ENCODE results near the gene GRIN2A.

The GRIN2A gene

DNA sequence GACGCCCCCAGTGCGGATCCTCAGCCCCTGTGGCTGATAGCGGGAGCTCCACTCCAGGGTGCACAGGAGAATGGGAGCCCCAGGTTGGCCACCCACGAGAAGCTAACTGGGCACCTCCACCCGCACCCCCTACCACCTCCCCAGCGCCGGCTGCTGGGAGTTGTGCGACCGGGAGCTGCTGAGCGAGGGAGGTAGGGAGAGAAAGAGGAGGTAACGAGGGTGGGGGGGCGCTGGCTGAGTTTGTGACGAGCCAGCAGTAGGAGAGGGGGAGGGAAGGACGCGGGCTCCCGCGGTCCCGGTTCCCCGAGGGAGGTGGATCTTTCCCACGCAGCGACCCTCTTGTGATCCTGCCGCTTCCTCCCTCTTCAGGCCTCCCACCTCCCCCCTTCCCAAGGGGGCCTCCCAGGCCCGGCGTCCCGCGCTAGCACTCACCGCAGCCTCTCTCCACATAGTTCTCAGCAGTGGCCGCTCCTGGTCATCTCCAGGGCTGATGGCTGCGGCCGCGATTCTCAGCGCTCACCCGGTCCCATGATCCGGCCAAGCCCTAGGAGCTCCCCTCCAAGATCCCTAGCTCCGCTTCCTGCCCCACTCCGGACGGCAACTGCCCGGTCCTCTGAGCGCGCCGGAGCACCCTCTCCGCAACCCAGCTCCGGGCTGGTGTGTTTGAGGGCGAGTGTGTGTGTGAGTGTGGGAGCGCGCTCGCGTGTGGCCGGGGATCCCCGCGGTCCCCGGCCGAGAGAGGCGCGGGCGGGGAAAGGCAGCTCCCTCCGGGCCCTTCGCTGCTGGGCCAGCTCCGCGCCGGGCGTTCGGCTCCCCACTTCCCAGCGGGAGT lies at the start of gene GRIN2A:
Gene GRIN2A (minus strand): TSS at position 207 of the 832 bp plus-strand sequence. CDS start 2,017 bp downstream, outside the sequence.
- DNase-seq, result no peak

GRCh38 chr16:10231563-10231962 lies 49.3 kb upstream of the GRIN2A start:
- DNase-seq, result no peak

DNA sequence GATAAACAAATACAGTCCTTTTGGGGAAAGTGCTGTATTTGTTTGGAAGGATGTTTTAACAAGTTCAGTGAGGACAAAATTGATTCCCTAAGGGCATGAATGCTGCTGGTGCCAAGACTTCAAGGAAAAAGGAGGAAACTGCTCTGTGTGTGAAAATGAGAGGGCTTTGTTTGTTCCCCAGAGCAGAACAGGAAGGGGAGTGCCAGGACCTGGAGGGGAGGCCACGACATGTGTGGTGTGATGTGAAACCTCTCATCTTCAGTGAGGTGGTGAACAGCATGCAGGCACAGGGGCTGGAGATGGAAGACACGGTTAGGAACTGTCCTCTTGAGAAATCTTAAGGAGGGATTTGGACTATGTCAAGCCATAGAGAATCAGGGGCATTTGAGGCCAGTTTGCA lies 46.6 kb upstream of the GRIN2A start:
- DNase-seq, result no peak

- DNase-seq, result no peak
These were observed 44.7 kb upstream of the GRIN2A start for GRCh38 chr16:10226987-10227306.

GRCh38 chr16:10226141-10226986 lies 44.1 kb upstream of the GRIN2A start:
- no peak for DNase-seq

GRCh38 chr16:10225653-10226052 lies 43.4 kb upstream of the GRIN2A start:
- no peak for DNase-seq

GRCh38 chr16:10224850-10225249 lies 42.6 kb upstream of the GRIN2A start:
- DNase-seq, result no peak

DNA sequence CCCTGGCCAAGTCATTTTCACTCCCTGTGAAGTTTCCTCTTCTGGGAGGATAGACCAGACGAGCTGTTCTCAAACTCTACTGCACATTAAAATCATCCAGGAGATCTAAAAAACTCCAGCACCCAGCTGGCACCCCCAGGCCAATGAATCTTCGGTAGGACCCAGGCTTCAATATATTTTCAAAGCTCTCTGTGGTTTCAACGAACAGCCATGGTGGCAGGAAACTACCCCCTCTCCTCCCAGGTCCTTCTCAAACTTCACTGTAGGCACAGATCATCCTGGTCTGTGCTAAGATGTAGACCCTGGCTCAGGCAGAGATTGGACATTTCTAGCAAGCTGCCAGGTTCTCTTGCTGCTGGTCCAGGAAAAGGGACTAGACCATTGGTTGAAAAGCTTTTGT lies 38.7 kb upstream of the GRIN2A start:
- DNase-seq, result no peak

GRCh38 chr16:10219742-10220141 lies 37.5 kb upstream of the GRIN2A start:
- DNase-seq, result no peak

- no peak for DNase-seq
These were observed 36.4 kb upstream of the GRIN2A start for GRCh38 chr16:10218490-10219206.

DNA sequence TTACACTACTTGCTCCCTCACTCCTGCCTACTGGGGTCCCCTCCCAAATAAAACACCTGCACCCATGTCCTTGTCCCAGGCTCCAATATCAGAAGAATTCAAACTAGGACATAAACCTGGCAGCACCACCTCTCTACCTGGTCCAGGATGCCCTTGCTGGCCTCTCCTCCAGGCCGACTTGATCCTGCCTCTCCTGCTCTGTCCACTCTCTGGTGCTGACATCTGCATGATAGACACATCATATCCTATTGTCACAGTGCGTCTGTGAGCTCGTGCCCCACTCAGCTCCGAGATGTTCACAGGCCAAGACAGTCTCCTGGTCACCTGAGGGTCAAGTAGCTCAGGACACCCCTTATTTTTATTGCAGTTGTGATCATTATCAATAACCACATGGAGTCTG lies 31.5 kb upstream of the GRIN2A start:
- DNase-seq, result no peak

DNA sequence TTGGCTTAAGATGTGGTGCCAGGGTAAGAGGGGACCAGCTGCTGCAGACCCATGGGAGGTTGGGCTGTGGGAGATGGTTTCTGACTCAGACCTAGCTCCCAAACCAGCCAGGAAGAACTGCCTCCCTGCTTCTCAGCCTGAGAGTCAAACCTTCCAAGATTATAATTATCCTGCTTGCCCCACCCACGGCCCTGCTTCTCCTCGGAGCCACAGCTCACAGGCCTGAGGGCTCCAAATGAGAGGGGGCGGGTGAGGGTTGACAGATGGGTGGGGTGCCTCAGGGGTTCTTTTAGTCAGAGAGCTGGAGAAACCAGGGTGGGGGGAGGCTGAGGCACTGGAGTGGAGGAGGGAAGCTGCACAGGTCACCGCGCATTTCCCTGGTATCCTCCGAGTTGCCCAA lies 28.7 kb upstream of the GRIN2A start:
- no peak for DNase-seq

DNA sequence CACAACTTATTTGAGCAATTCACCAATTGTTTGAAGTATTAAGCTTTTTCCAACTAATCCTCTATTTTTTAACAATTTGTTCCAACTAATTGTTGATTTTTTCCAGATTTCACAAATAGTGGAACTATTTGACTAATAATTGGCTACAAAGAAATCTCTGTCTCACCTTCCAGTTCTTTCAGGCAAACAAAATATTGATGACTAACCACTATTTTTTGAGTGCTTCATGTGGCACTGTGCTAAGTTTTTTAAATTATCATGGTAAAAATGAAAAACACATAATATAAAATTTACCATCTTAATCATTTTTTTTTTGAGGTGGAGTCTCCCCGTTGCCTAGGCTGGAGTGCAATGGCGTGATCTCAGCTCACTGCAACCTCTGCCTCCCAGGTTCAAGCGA lies 24.6 kb upstream of the GRIN2A start:
- DNase-seq, result no peak

DNA sequence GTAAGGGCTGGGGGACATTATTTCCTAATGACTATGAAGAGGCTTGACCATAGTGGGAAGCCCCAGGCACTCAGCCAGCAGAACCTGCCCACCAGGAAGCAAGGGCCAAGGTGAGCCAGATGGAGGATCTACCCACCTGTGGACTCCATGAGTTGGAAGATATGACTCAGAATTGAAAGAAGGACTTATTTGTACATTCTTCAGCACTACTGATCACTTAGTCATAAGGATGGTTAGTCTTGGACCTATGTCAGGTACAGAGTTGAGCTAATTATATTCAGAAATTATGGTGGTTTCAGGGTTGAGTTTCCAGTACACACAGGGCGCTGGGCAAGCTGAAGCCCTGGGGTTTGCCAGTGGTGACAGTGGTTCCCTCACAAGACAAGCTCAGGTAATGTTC lies 24.0 kb upstream of the GRIN2A start:
- DNase-seq, result no peak

- no peak for DNase-seq
These were observed 23.5 kb upstream of the GRIN2A start for GRCh38 chr16:10205688-10206087.

DNA sequence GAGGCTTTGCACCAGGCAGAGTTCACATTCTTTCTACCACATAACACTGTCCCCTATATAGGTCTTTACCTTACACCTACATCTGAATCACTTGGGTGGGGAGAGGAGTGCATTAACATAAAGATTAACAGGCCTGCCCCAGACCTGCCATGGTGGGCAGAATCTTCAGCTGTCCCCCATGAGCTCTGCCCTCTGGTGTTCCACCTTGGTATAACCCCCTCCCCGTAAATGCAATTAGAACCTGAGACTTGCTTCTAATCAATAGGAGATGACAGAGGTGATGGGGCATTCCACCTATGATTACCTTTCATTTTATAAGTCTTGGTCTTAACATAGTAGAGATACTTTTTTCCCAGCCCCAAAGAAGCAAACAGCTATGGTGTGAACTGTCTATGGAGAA lies 20.4 kb upstream of the GRIN2A start:
- DNase-seq, result no peak

DNA sequence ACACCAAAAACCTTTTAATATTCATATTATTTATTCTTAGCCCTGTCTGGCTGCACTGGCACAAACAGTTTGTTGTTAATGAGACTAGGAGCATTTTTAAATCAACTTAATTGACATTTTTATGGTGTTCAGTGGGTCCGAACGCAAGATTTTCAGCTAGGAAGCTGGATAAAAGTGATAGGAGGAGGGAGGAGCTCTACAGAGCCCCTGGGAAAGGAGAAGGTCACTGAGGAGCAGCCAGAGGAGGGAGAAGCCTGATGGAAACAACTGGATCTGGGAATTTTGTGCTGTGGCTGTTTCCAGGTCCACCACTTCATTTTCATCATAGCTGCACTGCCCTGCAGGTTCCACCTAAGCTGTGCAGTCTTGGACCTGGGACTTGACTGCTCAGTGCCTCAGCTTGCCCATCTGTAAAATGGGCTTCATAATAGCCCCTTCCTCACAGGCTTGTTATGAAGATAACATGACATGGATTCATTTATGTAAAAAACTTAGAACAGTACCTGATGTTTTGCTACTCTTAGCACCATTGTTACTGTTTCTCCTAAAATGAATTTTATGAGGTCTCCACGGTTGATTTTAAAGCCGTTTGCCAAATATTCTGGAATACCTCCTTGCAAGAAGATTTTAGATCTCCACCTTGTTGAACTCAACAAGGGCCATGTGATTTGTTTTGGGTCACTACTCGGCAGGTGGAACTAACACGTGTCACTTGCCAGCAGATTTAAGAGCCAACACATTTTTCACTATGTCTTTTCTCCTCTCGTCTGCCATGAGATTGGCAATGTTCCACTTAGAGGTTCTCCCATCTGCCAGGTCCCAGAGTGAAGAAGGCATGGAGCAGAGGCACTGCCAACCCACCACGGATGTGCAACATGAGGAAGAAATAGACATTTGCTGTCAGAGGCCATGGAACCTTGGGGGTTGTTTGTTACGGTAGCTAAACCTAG lies 18.7 kb upstream of the GRIN2A start:
- no peak for DNase-seq

DNA sequence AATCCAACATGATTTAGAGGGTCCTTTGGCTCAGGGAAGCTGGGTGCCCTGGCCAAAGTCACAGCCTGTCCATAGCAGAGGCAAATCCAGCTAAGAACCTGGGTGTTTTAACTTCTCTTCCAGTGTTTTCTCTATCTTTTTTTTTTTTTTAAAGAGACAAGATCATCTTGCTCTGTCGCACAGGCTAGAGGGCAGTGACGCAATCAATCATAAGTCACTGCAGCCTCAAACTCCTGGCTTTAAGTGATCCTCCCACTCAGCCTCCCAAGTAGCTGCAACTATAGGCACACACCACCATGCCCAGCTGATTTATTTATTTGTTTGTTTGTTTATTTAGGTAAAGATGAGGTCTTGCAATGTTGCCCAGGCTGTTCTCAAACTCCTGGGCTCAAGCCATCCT lies 14.8 kb upstream of the GRIN2A start:
- no peak for DNase-seq

DNA sequence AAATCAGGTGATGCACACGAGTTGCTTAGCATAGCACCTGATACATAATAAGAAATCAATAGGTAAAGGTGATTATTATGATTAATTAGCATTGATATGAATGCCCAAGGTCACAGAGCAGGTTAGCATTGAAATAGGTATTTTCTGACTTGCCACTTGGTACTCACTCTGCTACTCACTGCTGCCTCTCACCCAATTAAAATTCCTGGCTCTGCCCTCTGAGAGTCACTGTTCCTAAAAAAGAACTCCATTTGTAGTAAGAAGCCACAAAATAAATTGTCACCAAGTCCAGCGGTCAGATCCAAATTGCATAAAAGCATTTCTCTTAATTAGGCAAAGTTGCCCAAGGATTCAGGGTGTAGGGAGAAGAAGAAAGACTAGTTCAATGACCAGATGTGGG lies 8.9 kb upstream of the GRIN2A start:
- DNase-seq, result no peak

DNA sequence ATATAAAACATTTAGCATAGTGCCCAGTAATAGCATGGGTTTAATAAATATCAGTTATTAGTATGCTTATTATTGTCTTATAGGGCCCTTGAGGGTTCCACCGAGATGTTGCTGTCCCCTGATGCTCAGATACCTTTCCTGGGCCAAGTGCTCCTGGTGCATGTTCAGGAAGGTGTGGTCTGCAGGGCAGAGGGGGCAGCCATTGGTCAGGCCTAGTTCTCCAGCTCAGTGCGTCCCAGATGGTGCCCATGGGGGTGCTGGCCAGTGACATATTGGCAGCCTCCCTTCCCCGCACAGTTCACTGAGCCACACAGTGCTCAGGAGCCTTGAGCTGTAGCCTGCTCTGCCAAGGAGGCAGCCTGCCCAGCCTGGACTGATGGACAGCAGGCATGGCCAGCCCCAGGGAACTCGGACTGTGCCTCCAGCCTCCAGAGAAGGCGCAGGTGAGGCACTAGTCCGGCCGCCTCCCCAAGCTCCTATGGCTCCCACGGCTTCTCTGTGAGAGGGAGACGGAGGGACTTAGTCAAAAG lies 7.7 kb upstream of the GRIN2A start:
- no peak for DNase-seq

DNA sequence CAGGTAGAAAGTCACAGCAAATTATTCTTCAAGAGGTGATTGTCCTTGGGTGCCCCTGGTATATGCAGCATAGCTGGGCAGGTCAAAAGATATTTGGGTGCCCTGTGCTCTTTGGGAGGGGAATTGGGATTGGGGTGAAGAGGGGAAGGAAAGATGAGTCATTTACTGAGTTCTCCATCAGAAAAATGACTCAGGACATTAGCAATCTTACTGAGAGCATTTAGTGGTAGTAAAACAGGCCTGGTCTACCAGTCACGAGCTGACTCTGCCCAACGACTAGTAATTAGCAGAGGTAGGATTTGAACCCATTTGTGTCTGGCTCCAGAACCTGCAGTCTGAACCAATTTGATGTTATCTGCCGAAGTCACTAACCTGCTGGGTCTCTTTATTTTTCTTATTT lies 6.0 kb upstream of the GRIN2A start:
- DNase-seq, result no peak

Measured in CD4-positive, alpha-beta T cell treated with Interferon alpha-2 for 1 hour (primary cell).